WI38 (cell line): Measurements from ENCODE around the gene MOB2.
"Not testable (repeated sequence)": the region's sequence is repeated elsewhere in the genome, so short reads cannot be mapped to it uniquely, and the experiment has no call there.

ENCODE experiments used
- H3K4me3 ChIP-seq: 2 replicates; pipeline ENCODE4 v1.5.1; 2011; ENCODE audit warnings: low read depth, mild to moderate bottlenecking, control low read depth, low read length
- TF ChIP-seq, protein P1 (sequence below): IDR thresholded peaks from 2 replicates; pipeline ENCODE4 v1.5.1; 2012; ENCODE audit warnings: low read depth, mild to moderate bottlenecking, control low read depth, low read length

Gene MOB2

DNA sequence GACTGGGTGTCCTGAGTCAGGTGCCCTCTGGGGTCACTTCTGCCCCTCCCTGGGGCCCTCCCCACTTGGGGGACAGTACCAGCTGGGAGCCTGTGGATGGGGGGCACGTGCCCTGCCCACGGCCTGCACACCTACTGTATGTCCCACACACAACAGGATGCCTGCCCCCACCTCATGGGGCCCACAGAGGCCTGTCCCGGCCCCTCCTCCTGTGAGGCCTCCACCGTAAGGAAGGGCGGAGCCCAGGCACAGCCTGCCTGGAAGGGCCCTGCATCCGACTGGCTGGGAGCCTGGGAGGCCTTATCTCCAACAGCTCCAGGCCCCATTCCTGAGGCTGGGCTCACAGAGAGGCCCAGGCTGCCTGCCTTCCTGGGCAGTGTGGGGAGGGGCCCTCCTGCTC is 49.1 kb downstream of the MOB2 start:
- TF ChIP-seq, protein P1, sequence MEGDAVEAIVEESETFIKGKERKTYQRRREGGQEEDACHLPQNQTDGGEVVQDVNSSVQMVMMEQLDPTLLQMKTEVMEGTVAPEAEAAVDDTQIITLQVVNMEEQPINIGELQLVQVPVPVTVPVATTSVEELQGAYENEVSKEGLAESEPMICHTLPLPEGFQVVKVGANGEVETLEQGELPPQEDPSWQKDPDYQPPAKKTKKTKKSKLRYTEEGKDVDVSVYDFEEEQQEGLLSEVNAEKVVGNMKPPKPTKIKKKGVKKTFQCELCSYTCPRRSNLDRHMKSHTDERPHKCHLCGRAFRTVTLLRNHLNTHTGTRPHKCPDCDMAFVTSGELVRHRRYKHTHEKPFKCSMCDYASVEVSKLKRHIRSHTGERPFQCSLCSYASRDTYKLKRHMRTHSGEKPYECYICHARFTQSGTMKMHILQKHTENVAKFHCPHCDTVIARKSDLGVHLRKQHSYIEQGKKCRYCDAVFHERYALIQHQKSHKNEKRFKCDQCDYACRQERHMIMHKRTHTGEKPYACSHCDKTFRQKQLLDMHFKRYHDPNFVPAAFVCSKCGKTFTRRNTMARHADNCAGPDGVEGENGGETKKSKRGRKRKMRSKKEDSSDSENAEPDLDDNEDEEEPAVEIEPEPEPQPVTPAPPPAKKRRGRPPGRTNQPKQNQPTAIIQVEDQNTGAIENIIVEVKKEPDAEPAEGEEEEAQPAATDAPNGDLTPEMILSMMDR, result no peak
- no peak overlapping the region for H3K4me3 ChIP-seq

DNA sequence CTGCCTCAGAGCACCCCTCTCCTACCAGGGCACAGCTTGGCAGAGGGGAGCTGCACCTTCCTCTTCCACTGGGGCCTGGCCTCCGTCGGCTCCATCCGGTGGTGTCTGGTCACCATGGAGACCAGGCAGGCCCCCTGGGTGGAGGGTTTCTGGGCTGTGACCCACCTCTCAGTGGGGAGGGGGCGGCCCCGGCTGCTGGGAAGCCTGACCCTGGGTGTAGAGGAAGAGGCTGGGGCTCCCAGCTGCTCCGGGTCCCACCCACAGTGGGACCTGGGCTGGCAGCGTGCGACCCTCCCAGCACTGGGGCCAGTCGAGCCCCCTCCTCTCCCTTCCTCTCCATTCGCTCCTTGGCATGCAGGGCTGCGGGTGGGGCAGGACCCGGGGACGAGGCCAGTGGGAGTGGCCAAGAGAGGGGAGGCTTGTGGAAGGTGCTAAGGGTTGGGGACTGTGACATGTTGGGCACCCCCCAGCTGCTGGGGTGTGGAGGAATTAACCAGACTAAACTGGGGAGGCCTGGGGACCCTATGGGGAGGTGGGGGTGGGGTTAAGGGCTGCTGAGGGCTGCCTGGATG is 50.0 kb downstream of the MOB2 start:
- TF ChIP-seq, protein P1, result no peak
- no peak overlapping the region for H3K4me3 ChIP-seq

DNA sequence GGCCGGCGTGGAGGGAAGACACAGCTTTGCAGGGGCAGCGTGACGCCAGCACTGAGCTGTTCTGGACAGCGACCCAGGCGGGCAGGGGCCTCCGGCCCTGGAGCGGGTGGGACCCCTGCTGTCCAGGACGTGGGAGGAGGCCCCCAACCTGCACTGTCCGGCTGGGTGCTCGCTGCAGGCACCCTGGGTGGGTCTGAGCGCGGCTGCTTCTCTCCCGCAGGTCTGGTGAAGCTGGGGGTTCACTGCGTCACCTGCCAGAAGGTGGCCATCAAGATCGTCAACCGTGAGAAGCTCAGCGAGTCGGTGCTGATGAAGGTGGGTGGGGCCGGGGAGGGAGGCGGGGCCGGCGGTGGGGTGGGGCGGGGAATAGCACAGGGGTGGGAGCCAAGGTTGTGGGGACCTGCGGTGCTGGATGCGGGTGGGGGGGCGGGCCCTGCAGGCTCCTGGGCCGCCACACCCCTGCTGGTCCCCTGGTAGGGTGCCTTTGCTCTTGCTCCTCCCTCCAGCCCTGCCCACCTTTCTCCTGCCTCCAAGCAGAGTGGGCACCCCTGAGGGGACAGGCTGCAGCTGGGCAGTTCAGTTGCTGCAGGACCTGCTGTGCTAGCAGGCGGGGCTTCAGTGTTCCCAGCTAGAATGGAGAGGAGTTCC is 50.6 kb downstream of the MOB2 start:
- no peak overlapping the region for H3K4me3 ChIP-seq
- TF ChIP-seq, protein P1, result no peak

DNA sequence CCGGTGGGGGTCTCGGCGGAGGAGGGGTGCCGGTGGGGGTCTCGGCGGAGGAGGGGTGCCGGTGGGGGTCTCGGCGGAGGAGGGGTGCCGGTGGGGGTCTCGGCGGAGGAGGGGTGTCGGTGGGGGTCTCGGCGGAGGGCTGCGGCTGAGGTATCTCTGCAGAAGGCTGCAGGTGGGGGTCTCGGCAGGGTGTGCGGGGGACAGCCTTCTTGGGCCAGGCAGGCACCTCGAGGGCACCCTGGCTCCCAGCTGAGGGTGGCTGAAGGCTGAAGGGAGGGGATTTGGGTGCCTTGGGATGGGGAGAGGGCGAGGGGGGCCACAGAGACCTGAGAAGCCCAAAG is 51.1 kb downstream of the MOB2 start:
- H3K4me3 ChIP-seq, result not testable (repeated sequence)

DNA sequence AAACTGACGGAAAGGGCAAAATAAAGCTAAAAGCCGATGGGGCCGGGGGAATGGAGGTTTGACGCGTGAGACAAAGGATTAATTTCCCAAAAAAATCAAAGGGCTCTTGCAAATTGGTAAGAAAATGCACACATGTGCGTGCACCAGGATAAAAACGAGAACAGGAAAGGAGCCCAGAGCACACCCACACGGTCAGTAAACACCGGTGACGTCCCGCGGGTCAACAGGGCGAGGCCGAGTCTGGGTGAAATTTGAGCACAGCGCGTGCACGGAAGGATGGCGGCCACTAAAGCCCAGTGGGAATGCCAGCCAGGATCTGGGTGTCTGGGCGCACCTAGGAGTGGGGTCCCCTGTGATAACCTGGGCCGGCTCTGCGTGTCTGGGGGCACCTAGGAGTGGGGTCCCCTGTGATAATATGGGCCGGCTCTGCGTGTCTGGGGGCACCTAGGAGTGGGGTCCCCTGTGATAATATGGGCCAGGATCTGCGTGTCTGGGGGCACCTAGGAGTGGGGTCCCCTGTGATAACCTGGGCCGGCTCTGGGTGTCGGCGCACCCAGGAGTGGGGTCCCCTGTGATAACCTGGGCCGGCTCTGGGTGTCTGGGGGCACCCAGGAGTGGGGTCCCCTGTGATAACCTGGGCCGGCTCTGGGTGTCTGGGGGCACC is 52.5 kb downstream of the MOB2 start:
- TF ChIP-seq, protein P1, result no peak
- H3K4me3 ChIP-seq, result no peak overlapping the region

DNA sequence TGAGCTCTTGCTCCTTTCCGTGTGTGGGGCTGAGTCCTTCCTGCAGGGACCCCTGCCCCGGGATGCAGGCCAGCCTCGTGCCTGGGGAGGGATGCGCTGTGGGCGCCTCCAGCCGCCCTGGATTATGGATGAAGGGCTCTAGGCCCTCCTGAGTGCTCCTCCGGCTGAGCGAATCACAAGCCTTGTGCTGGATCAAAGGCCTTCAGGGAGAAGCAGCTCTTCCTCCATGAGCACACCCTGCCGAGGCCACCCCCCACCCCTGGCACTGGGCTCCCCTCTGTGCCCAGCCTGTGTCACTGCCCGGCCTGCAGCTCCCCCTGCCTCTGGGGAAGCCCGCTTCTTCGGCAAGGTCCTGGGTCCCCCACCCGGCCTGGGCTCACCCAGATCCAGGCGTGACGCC is 53.0 kb downstream of the MOB2 start:
- no peak overlapping the region for H3K4me3 ChIP-seq
- TF ChIP-seq, protein P1, result no peak

DNA sequence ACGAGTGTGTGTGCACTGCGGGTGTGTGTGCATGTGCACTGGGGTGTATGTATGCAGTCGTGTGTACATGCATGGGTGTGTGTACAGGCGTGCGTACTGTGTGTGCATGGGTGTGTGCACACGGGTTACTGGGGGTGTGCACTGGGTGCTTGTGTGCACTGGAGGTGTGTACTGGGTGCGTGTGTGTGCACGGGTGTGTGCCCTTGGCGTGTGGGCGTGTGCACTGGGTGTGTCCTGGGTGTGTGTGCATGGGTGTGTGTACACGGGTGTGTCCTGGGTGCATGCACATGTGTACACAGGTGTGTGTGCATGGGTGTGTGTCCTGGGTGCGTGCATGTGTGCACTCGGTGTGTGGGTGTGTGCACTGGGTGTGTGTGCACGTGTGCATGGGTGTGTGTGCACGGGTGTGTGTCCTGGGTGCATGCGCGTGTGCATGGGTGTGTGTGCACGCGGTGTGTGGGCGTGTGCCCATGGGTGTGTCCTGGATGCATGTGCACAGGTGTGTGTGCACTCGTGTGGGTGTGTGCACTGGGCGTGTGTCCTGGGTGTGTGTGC is 57.7 kb downstream of the MOB2 start:
- TF ChIP-seq, protein P1, result no peak
- no peak overlapping the region for H3K4me3 ChIP-seq
